ENCODE measurements around the gene AASS. TPM values are rescaled to one million over a fixed set of nuclear protein-coding genes. Genes with fewer than 3 reads are reported as not detected.

AASS gene
- total and polyA plus RNA-seq, 12 donors = 7.7 to 27.8 (median 20.2) TPM

- Histone ChIP-seq H3K36me3 (replicated peaks in 1 of 2) (peaks cover 0 to 7% of the 10 kb centered on the region in 2 donors), H3K4me1 (replicated peaks in 1 of 2) (no peaks in the 10 kb centered on the region), H3K27ac (no peak overlapping the region), H3K9me3 (replicated peaks in 1 of 3) (no peaks in the 10 kb centered on the region), H3K27me3 (no peaks in the 10 kb centered on the region), H3K4me3 (no peak overlapping the region)
- WGBS, 4 donors = 8 to 44% (median 36%) methylated on average over 1 of the region's 1 CpG
- intact Hi-C loops (cut with DNase I) = no loop called here
- TF ChIP-seq POLR2A (IDR thresholded peaks at IDR 0.05) = no peak
- TF ChIP-seq, protein P1, sequence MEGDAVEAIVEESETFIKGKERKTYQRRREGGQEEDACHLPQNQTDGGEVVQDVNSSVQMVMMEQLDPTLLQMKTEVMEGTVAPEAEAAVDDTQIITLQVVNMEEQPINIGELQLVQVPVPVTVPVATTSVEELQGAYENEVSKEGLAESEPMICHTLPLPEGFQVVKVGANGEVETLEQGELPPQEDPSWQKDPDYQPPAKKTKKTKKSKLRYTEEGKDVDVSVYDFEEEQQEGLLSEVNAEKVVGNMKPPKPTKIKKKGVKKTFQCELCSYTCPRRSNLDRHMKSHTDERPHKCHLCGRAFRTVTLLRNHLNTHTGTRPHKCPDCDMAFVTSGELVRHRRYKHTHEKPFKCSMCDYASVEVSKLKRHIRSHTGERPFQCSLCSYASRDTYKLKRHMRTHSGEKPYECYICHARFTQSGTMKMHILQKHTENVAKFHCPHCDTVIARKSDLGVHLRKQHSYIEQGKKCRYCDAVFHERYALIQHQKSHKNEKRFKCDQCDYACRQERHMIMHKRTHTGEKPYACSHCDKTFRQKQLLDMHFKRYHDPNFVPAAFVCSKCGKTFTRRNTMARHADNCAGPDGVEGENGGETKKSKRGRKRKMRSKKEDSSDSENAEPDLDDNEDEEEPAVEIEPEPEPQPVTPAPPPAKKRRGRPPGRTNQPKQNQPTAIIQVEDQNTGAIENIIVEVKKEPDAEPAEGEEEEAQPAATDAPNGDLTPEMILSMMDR (IDR thresholded peaks at IDR 0.05) = no peak
- DNase-seq = no peak
Observed at GRCh38 chr7:122118757-122119156, 25.3 kb downstream of the AASS start.

DNA sequence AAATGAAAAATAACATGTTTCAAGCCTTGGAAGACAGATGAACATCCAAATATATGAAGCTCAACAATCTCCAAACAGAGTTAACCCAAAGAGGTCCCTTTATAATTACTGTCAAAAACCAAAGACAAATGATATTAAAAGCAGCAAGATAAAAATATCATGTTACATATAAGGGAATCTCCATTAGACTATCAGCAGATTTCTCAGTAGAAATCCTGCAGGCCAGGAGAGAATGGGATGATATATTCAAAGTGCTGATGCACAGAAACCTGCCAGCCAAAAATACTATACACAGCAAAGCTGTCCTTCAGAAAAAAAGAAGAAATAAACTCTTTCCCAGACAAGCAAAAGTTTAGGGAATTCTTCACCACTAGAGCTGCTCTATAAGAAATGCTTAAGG lies 41.0 kb downstream of the AASS start:
- TF ChIP-seq POLR2A (IDR thresholded peaks at IDR 0.05) = no peak
- TF ChIP-seq, protein P1 (IDR thresholded peaks at IDR 0.05) = no peak
- intact Hi-C loops (cut with DNase I) = no loop called here
- H3K36me3 ChIP-seq (replicated peaks in 1 of 2) = peaks cover 0 to 7% of the 10 kb centered on the region in 2 donors
- no peaks in the 10 kb centered on the region for H3K27me3 ChIP-seq
- H3K4me1 ChIP-seq (replicated peaks in 1 of 2) = no peaks in the 10 kb centered on the region
- H3K27ac ChIP-seq = no peak overlapping the region
- H3K9me3 ChIP-seq (replicated peaks in 1 of 3) = peaks cover 0 to 13% (median 5%) of the 10 kb centered on the region in 3 donors
- no peak overlapping the region for H3K4me3 ChIP-seq
- DNase-seq = no peak

GRCh38 chr7:122100021-122100420 lies 44.0 kb downstream of the AASS start:
- 80 to 89% (median 82%) methylated on average over 3 of the region's 3 CpGs for WGBS, 4 donors
- intact Hi-C loops (cut with DNase I) = no loop called here
- no peak for TF ChIP-seq POLR2A (IDR thresholded peaks at IDR 0.05)
- TF ChIP-seq, protein P1 (IDR thresholded peaks at IDR 0.05) = no peak
- Histone ChIP-seq H3K27ac (no peak overlapping the region), H3K36me3 (replicated peaks in 1 of 2) (peaks cover 0 to 7% of the 10 kb centered on the region in 2 donors), H3K4me3 (no peak overlapping the region), H3K4me1 (replicated peaks in 1 of 2) (no peaks in the 10 kb centered on the region), H3K9me3 (replicated peaks in 1 of 3) (peaks cover 0 to 13% (median 5%) of the 10 kb centered on the region in 3 donors), H3K27me3 (no peaks in the 10 kb centered on the region)
- DNase-seq = no peak

- intact Hi-C loops (cut with DNase I) = loop anchor here in 1 of 2 donors (10.0 kb wide), 1 partner anchor 439 kb away; no protein-coding TSS in a partner anchor
- H3K27me3 ChIP-seq = no peaks in the 10 kb centered on the region
- H3K4me1 ChIP-seq (replicated peaks in 1 of 2) = peaks cover 0 to 7% of the 10 kb centered on the region in 2 donors
- H3K27ac ChIP-seq = no peak overlapping the region
- H3K4me3 ChIP-seq = no peak overlapping the region
- no peak for DNase-seq
- TF ChIP-seq, protein P1 (IDR thresholded peaks at IDR 0.05) = no peak
- no peak for TF ChIP-seq POLR2A (IDR thresholded peaks at IDR 0.05)
- H3K36me3 ChIP-seq (replicated peaks in 1 of 2) = no peaks in the 10 kb centered on the region
- 68 to 97% (median 78%) methylated on average over 4 of the region's 4 CpGs for WGBS, 4 donors
- no peaks in the 10 kb centered on the region for H3K9me3 ChIP-seq (replicated peaks in 1 of 3)
Observed at GRCh38 chr7:122095642-122096041, 48.4 kb downstream of the AASS start.

Measured in adrenal gland (tissue), 12 donors.